ENCODE measurements around the gene CCDC80.

CCDC80 gene

DNA sequence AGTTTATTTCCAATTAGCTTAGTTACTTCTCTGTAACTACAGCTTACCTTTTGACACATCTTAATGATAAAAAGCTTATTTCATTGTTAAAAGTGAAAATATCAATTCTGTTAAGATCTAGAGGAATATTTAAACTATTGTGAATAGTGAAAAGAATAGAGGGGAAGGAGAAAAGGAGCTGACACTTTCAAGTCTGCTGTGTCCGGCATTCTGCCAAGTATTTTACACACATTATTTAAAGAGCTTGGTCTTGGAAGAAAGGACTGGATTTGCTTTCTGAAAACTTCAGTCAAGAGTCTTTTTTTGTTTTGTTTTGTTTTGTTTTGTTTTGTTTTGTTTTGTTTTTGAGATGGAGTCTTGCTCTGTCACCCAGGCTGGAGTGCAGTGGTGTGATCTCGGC, 34.8 kb downstream of the CCDC80 start:
- Mint-ChIP-seq H3K9me3 (no peaks in the 10 kb centered on the region), H3K27ac (no peak overlapping the region), H3K4me1 (ENCODE audit: low read depth) (peaks cover 28% of the 10 kb centered on the region), H3K36me3 (ENCODE audit: low read depth) (no peaks in the 10 kb centered on the region), H3K4me3 (no peak overlapping the region), H3K27me3 (ENCODE audit: low read depth) (peaks cover 22% of the 10 kb centered on the region)
- DNase-seq (ENCODE audit: low spot score), result no peak

DNA sequence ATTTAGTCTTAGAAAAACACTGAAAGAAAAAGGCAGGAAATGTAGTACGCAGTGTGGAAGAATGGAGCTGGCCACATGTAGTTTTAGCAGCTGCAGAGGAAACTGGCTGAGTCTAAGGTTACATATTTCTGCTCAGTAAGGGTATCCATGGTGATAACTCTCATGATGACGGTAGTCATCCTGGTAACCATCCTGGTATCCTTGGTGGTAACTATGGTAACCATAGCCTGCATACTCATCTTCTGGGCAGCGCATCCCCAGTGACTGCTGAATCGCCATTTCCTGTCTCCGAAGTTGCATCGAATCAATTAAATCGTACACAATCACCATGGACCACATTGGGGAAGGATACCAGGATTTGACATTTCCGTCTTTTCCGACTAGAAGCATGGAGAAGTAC, 35.7 kb downstream of the CCDC80 start:
- Mint-ChIP-seq H3K27ac (no peak overlapping the region), H3K27me3 (ENCODE audit: low read depth) (peaks cover 22% of the 10 kb centered on the region), H3K9me3 (no peaks in the 10 kb centered on the region), H3K4me1 (ENCODE audit: low read depth) (peaks cover 27% of the 10 kb centered on the region), H3K4me3 (no peak overlapping the region), H3K36me3 (ENCODE audit: low read depth) (no peaks in the 10 kb centered on the region)
- DNase-seq (ENCODE audit: low spot score), result no peak

DNA sequence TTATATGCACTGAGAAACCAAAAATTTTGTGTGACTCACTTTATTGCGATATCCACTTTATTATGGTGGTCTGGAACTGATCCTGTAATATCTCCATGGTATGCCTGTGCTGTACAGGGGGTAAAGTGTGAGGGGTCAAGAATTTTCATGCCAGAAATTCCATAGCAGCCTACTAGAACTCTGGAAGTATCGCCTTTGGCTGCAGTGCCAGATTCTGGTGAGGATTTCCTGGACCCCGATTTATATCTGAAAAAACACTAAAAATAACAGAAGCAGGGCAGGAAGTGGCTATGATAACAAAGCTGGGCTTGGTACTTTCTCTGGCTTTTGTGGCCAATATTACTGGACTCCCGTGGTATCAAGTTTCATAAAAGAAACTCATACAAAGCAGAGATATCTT, 36.4 kb downstream of the CCDC80 start:
- no peak overlapping the region for H3K27ac Mint-ChIP-seq
- H3K9me3 Mint-ChIP-seq, result no peaks in the 10 kb centered on the region
- no peak for DNase-seq (ENCODE audit: low spot score)
- peaks cover 19% of the 10 kb centered on the region for H3K27me3 Mint-ChIP-seq (ENCODE audit: low read depth)
- H3K4me3 Mint-ChIP-seq, result peak overlapping the region; percentile 22
- peaks cover 25% of the 10 kb centered on the region for H3K4me1 Mint-ChIP-seq (ENCODE audit: low read depth)
- no peaks in the 10 kb centered on the region for H3K36me3 Mint-ChIP-seq (ENCODE audit: low read depth)

DNA sequence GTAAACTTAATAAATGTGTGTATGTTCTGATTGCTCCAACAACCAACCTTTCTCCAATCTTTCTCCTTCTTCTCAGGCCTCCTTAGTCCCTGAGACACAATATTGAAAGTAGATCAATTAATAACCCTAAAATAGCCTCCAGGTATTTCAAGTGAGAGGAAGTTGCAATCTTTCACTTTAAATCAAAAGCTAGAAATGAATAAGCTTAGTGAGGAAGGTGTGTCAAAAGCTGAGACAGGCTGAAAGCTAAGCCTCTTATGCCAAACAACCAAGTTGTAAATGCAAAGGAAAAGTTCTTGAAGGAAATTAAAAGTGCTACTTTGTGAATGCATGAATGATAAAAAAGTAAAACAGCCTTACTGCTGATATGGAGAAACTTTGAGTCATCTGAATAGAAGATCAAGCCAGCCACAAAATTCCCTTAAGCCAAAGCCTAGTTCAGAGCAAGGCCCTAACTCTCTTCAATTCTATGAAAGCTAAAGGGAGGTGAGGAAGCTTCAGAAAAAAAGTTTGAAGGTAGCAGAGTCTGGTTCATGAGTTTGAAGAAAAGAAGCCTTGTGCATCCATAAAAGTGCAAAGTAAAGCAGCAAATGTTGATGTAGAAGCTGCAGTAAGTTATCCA, 38.6 kb downstream of the CCDC80 start:
- Mint-ChIP-seq H3K27me3 (ENCODE audit: low read depth) (peaks cover 7% of the 10 kb centered on the region), H3K9me3 (no peaks in the 10 kb centered on the region)

DNA sequence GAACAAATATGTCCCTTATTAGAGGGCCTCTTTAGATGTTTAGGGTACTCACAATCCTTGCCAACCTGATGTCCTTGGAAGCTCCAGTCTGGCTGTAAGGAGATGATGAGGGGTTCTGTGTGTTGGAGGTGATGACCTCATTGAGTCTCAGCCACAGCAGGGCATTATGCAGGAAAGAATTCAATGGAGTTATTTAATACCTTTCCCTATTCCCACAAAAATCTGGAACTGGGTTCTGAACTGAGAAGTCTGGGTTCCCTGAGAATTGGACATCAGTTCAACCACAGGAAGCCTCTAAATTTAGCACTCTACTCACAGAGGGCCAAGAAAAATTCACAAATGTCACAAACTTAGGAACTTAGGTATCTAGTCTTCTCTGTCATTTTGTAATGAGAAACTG, 42.2 kb downstream of the CCDC80 start:
- DNase-seq (ENCODE audit: low spot score), result no peak
- Mint-ChIP-seq H3K9me3 (no peaks in the 10 kb centered on the region), H3K4me1 (ENCODE audit: low read depth) (peaks cover 12% of the 10 kb centered on the region), H3K27me3 (ENCODE audit: low read depth) (no peaks in the 10 kb centered on the region), H3K4me3 (no peak overlapping the region), H3K27ac (no peak overlapping the region), H3K36me3 (ENCODE audit: low read depth) (peaks cover 6% of the 10 kb centered on the region)

More for the DNA sequence above, 38.6 kb downstream of the CCDC80 start:
- Mint-ChIP-seq H3K4me1 (ENCODE audit: low read depth) (peaks cover 25% of the 10 kb centered on the region), H3K27ac (no peak overlapping the region), H3K4me3 (no peak overlapping the region), H3K36me3 (ENCODE audit: low read depth) (no peaks in the 10 kb centered on the region)
- DNase-seq (ENCODE audit: low spot score), result no peak

DNA sequence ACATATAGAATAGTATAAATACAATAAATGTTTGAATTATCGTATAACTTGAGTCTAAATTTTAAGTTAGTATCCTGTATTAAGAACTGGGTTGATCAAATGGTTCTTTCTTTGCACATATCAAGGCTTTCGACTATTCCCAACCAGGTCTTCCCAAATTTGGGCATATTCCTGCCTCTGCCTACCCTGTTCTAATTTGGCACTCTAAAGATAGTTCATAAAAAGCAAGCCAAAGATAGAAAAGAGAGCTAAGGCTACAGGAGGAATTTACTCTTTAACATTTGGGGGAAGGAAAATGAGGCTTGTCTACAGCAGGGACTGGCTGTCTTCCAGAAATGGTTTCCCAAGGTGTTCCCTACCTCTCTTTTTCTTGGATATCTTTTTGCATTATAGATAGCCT, 43.0 kb downstream of the CCDC80 start:
- H3K9me3 Mint-ChIP-seq, result peaks cover 2% of the 10 kb centered on the region
- no peak overlapping the region for H3K4me3 Mint-ChIP-seq
- H3K27me3 Mint-ChIP-seq (ENCODE audit: low read depth), result no peaks in the 10 kb centered on the region
- H3K27ac Mint-ChIP-seq, result no peak overlapping the region
- no peak for DNase-seq (ENCODE audit: low spot score)
- peaks cover 9% of the 10 kb centered on the region for H3K4me1 Mint-ChIP-seq (ENCODE audit: low read depth)
- H3K36me3 Mint-ChIP-seq (ENCODE audit: low read depth), result peaks cover 12% of the 10 kb centered on the region

DNA sequence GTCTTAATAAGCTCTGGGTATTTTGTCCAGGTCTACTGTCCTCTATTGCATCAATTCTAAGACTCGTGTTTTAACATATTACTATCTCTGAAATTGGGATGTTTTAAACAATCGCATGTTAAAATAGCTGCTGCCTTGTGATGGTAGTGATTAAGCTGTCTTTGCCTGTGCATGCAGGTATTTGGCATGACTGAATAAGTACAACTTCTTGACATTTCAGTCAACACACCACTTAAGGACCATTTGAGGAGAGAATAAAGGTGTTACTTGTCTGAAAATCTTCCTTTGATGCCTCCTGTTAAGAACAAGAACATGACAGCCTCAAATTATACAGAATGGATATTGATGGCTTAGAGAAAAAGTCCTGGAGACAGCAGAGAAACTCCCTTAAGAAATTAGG, 46.1 kb downstream of the CCDC80 start:
- peaks cover 3% of the 10 kb centered on the region for H3K4me1 Mint-ChIP-seq (ENCODE audit: low read depth)
- DNase-seq (ENCODE audit: low spot score), result no peak
- H3K27me3 Mint-ChIP-seq (ENCODE audit: low read depth), result no peaks in the 10 kb centered on the region
- peaks cover 28% of the 10 kb centered on the region for H3K36me3 Mint-ChIP-seq (ENCODE audit: low read depth)
- H3K4me3 Mint-ChIP-seq, result no peak overlapping the region
- H3K27ac Mint-ChIP-seq, result no peak overlapping the region
- peaks cover 10% of the 10 kb centered on the region for H3K9me3 Mint-ChIP-seq

DNA sequence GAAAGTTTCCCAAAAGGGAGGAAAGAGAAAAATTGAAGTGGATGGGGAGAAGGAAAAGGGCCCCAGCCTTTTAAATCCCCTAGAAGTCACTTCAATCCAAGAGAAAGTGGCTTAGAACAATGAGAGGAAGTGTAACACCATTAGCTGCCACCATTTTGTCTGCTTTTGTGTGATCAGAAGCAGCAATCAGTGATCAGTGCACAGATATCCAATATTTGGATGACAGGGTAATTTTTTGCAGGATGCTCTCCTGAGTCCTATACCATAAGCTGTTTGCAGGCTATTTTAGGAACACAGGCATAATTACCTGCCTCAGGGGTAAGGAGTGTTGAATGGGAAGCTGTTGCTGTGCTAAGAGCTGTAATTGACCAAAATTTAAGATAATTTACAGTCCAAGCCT, 47.7 kb downstream of the CCDC80 start:
- Mint-ChIP-seq H3K4me3 (no peak overlapping the region), H3K9me3 (peaks cover 10% of the 10 kb centered on the region), H3K4me1 (ENCODE audit: low read depth) (peaks cover 3% of the 10 kb centered on the region), H3K27me3 (ENCODE audit: low read depth) (no peaks in the 10 kb centered on the region), H3K36me3 (ENCODE audit: low read depth) (peaks cover 36% of the 10 kb centered on the region), H3K27ac (no peak overlapping the region)
- no peak for DNase-seq (ENCODE audit: low spot score)

DNA sequence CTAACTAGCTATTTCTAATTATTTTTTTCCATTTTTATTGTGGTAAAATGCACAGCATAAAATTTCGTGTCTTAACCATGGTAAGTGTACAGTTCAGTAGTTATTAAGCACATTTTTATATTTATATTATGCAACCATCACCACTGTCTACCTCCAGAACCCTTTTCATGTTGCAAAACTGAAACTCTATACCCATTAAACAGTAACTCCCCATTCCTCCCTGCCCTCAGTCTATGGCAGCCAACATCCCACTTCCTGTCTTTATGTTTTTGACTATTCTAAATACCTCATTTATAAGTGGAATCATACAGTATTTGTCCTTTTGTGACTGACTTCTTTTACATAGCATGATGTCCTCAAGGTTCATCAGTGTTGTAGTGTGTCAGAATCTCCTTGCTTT, 53.6 kb downstream of the CCDC80 start:
- H3K27me3 Mint-ChIP-seq (ENCODE audit: low read depth), result no peaks in the 10 kb centered on the region
- H3K27ac Mint-ChIP-seq, result no peak overlapping the region
- peaks cover 60% of the 10 kb centered on the region for H3K36me3 Mint-ChIP-seq (ENCODE audit: low read depth)
- peaks cover 11% of the 10 kb centered on the region for H3K4me1 Mint-ChIP-seq (ENCODE audit: low read depth)
- DNase-seq (ENCODE audit: low spot score), result no peak
- no peak overlapping the region for H3K4me3 Mint-ChIP-seq
- peaks cover 2% of the 10 kb centered on the region for H3K9me3 Mint-ChIP-seq

DNA sequence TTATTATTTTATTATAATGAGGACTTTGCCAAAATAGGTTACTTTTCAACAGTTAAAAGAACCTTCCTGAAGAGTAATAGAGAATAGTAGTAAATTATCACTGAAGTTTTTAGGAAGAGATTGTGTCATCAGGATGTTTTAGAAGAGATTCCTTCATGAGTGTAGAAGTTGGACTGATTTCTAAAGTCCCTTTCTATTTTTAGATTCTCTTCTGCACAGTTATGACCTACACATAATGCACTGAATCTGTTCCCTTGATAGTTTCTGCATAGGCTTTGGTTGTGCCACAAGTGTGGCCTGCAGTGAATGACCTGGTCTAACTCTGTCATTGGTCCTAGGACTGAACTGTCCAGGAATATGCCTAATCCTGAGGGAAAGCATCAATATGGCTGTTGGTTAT, 55.2 kb downstream of the CCDC80 start:
- peaks cover 59% of the 10 kb centered on the region for H3K36me3 Mint-ChIP-seq (ENCODE audit: low read depth)
- H3K27me3 Mint-ChIP-seq (ENCODE audit: low read depth), result no peaks in the 10 kb centered on the region
- H3K4me3 Mint-ChIP-seq, result no peak overlapping the region
- no peak for DNase-seq (ENCODE audit: low spot score)
- no peak overlapping the region for H3K27ac Mint-ChIP-seq
- peaks cover 13% of the 10 kb centered on the region for H3K4me1 Mint-ChIP-seq (ENCODE audit: low read depth)
- H3K9me3 Mint-ChIP-seq, result no peaks in the 10 kb centered on the region

DNA sequence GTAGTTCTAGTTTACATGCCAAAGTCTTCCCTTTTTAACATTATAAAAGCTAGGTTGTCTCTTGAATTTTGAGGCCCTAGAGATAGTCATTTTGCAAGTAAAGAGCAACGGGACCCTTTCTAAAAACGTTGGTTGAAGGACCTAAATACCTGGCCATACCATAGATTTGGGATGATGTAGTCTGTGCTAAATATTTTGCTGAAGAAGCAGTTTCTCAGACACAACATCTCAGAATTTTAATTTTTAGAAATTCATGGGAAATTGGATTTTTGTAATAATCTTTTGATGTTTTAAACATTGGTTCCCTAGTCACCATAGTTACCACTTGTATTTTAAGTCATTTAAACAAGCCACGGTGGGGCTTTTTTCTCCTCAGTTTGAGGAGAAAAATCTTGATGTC, 57.8 kb downstream of the CCDC80 start:
- DNase-seq (ENCODE audit: low spot score), result no peak
- H3K9me3 Mint-ChIP-seq, result no peaks in the 10 kb centered on the region
- H3K36me3 Mint-ChIP-seq (ENCODE audit: low read depth), result peaks cover 46% of the 10 kb centered on the region
- H3K27ac Mint-ChIP-seq, result no peak overlapping the region
- H3K27me3 Mint-ChIP-seq (ENCODE audit: low read depth), result no peaks in the 10 kb centered on the region
- H3K4me1 Mint-ChIP-seq (ENCODE audit: low read depth), result peaks cover 15% of the 10 kb centered on the region
- no peak overlapping the region for H3K4me3 Mint-ChIP-seq

DNA sequence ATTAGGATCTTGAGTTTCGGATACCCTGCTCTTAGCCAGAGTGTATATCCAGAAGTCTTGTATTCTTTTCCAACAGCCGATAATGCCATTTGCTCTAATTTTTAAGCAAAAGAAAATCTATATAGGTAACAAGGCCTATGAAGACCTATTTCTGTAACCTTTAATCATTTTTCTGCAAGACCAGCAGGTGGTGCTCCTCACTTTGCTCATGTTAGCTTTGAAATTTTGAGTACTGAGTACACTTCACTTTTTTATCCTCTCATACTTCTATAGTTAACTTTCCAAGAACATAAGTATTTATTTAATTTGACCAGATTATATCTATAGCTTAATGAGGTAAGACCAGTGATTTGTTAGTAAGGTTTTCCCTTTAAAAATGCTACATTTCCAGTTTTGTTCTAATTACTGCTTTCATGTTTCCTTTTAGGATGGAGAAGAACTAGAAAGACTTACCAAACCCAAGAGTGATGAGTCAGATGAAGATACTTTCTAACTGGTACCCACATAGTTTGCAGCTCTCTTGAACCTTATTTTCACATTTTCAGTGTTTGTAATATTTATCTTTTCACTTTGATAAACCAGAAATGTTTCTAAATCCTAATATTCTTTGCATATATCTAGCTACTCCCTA, 58.6 kb downstream of the CCDC80 start:
- Mint-ChIP-seq H3K27ac (no peak overlapping the region), H3K4me1 (ENCODE audit: low read depth) (peaks cover 10% of the 10 kb centered on the region), H3K27me3 (ENCODE audit: low read depth) (no peaks in the 10 kb centered on the region), H3K36me3 (ENCODE audit: low read depth) (peaks cover 41% of the 10 kb centered on the region), H3K4me3 (no peak overlapping the region), H3K9me3 (no peaks in the 10 kb centered on the region)
- DNase-seq (ENCODE audit: low spot score), result no peak

DNA sequence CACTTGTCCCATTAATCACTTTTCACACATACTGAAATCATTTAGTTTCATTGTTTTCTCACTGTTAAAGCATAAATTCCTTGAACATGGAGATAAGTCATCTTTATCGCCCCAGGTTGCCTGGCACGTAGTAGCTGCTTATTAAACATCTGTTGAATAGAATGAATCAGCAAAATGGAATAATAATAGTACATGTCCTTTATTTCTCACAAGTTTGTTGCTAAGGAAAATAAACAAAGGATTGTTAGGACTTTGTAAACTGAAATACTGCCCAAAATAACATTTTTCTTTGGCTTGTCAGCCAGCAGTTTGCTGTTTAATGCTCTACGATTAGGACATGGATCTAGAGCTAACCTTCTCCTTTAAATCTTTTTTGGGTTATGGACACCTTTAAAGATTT, 61.2 kb downstream of the CCDC80 start:
- Mint-ChIP-seq H3K27me3 (ENCODE audit: low read depth) (no peaks in the 10 kb centered on the region), H3K4me1 (ENCODE audit: low read depth) (peaks cover 8% of the 10 kb centered on the region), H3K36me3 (ENCODE audit: low read depth) (peaks cover 31% of the 10 kb centered on the region), H3K4me3 (no peak overlapping the region), H3K27ac (no peak overlapping the region), H3K9me3 (no peaks in the 10 kb centered on the region)
- DNase-seq (ENCODE audit: low spot score), result no peak

DNA sequence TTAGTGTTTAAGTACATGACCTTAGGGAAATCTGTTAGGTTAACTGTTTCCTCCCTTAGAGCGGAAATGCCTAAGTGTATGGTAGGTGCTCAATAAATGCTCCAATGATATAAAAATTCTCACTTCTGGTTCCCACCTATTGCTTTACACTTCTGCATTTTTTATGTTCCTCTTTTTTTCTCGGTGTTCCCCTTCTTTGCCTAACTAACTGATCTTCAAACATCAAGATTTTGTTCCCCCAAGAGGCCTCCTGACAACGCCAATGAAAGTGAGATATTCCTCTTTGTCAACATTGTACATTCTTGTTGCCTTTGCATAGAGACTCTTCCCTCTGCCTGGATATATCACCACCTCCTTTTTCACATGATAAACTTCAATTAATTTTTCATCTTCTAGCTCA, 61.7 kb downstream of the CCDC80 start:
- H3K9me3 Mint-ChIP-seq, result no peaks in the 10 kb centered on the region
- no peaks in the 10 kb centered on the region for H3K27me3 Mint-ChIP-seq (ENCODE audit: low read depth)
- no peak overlapping the region for H3K27ac Mint-ChIP-seq
- peaks cover 8% of the 10 kb centered on the region for H3K4me1 Mint-ChIP-seq (ENCODE audit: low read depth)
- H3K36me3 Mint-ChIP-seq (ENCODE audit: low read depth), result peaks cover 28% of the 10 kb centered on the region
- DNase-seq (ENCODE audit: low spot score), result no peak
- H3K4me3 Mint-ChIP-seq, result no peak overlapping the region

DNA sequence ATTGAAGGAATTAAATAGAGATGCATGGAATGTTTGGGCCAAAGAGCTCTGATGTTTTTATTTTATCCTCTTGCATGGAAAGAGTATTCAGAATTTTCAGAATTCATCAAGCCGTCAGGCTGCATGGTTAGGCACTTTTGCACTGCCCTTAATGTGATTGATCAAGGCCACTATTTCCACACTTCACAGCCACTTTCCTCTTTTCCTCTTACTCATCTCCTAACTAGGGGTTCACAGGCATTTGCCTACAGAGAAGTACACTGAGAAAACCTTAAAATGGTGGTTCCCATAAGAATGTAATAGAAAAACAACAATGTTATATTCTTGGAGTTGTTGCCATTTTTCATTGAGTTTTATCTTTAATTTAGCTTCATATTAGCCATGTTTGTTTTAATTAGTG, 68.2 kb downstream of the CCDC80 start:
- DNase-seq (ENCODE audit: low spot score), result no peak
- H3K27me3 Mint-ChIP-seq (ENCODE audit: low read depth), result no peaks in the 10 kb centered on the region
- H3K27ac Mint-ChIP-seq, result no peak overlapping the region
- no peaks in the 10 kb centered on the region for H3K9me3 Mint-ChIP-seq
- no peak overlapping the region for H3K4me3 Mint-ChIP-seq
- peaks cover 31% of the 10 kb centered on the region for H3K36me3 Mint-ChIP-seq (ENCODE audit: low read depth)
- H3K4me1 Mint-ChIP-seq (ENCODE audit: low read depth), result peaks cover 4% of the 10 kb centered on the region

Measured in T-helper 2 cell treated with Interferon-gamma antibody and Interleukin-4, amounts not matched to agents 5 μg/mL and 100 μg/mL, for 36 hours (primary cell).